Upper lobe of left lung (tissue), 6 donors: Measurements from ENCODE around the gene MAPK8IP1. TPM values are rescaled to one million over a fixed set of nuclear protein-coding genes. Genes with fewer than 3 reads are reported as not detected.

Source experiments
- ATAC-seq, 2 donors: fragments of 200-7000 bp; cut with Tn5 transposase; one replicate each; pipeline ENCODE4 v1.9.1; 2022; ENCODE audit warnings: mild to moderate bottlenecking in 2 of 2, moderate library complexity in 2 of 2; ENCODE audit not compliant: low FRiP score in 2 of 2
- DNase-seq, 2 donors: peaks; one replicate each; pipeline ENCODE4 v3.0.0-alpha.2; 2019 to 2020
- H3K27ac ChIP-seq, 4 donors: fragments of 200-600 bp; sonication (generic); one replicate each; pipeline ENCODE4 v1.5.1; 2016 to 2019
- H3K27me3 ChIP-seq, 4 donors: fragments of 200-600 bp; sonication (generic); one replicate each; pipeline ENCODE4 v1.5.1; 2017 to 2019
- H3K36me3 ChIP-seq, 4 donors: fragments of 200-600 bp; sonication (generic); one replicate each; pipeline ENCODE4 v1.5.1; 2016 to 2019
- H3K4me1 ChIP-seq, 4 donors: fragments of 200-600 bp; sonication (generic); one replicate each; pipeline ENCODE4 v1.5.1; 2018 to 2019
- H3K4me3 ChIP-seq, 4 donors: fragments of 200-600 bp; sonication (generic); one replicate each; pipeline ENCODE4 v1.5.1; 2017 to 2019; ENCODE audit warnings: mild to moderate bottlenecking in 2 of 4, moderate library complexity in 1 of 4
- H3K9me3 ChIP-seq, 4 donors: fragments of 200-600 bp; sonication (generic); one replicate each; pipeline ENCODE4 v1.5.1; 2018 to 2019
- EP300 ChIP-seq, 4 donors: sonication (generic); formaldehyde crosslinking; IDR thresholded peaks; one replicate each; pipeline ENCODE4 v1.5.1; 2017; ENCODE audit warnings: antibody characterized with exemption in 4 of 4, control low read depth in 2 of 4
- POLR2A ChIP-seq, 4 donors: fragments of 450-650 bp; IDR thresholded peaks; one replicate each; pipeline ENCODE4 v1.5.1; 2016 to 2017; ENCODE audit warnings: antibody characterized with exemption in 4 of 4, mild to moderate bottlenecking in 2 of 4
- POLR2AphosphoS5 ChIP-seq, 2 donors: sonication (generic); formaldehyde crosslinking; IDR thresholded peaks; one replicate each; pipeline ENCODE4 v1.5.1; 2017; ENCODE audit warnings: antibody characterized with exemption in 2 of 2
- WGBS, 2 donors: methylation state at CpG; one replicate each; pipeline ENCODE4 v1.1.5; 2017 to 2018; 5-methylcytosine and 5-hydroxymethylcytosine counted together
- total RNA-seq, 6 donors: library from RNA; depleted of rRNA in 4 of 6; stranded (reverse); fragments of >200 nt in 4 of 6; gene quantifications; one replicate each; pipeline versions ENCODE4 v1.1.0 to v1.2.1, GENCODE V29; 2016 to 2021
- TF ChIP-seq, protein P1 (sequence below), 6 experiments: fragments of 450-650 bp in 4 of 6; fragments of 200-600 bp in 2 of 6; sonication (generic) in 2 of 6; IDR thresholded peaks; one replicate each; pipeline ENCODE4 v1.5.1; 2016 to 2019; ENCODE audit warnings: antibody characterized with exemption in 6 of 6
- donor health status: DM: no; HTN: no; CAD: no; lungs with moderate emphysema.
- donor health status: DM: no; HTN: yes; CAD: no; lungs with severe emphysema.

Gene MAPK8IP1
- total RNA-seq, 6 donors from 2014 or later = 2.1 to 16.0 (median 8.7) TPM

DNA sequence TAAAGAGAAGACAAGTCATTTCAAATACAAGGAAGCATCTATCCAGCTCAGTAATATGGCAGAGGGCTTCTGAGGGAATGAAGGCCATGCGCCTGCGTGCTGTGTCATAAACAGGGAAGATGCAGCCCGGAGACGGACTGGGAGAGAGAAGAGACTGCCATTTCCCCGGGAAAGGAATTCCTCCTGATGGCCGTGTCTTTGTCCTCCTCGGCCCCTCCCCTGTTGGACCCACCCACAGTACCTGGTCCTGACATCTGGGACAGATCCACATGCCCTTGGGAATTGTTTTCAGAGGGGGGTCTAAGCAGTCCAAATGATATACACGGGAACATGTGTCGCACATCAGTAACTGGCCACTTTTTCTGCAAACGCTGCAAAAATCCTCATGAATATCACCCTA, 52.5 kb downstream of the MAPK8IP1 start:
- Histone ChIP-seq H3K4me1 (no peaks in the 10 kb centered on the region), H3K27ac (no peak overlapping the region), H3K9me3 (no peaks in the 10 kb centered on the region), H3K4me3 (no peak overlapping the region), H3K36me3 (peaks cover 42 to 75% (median 57%) of the 10 kb centered on the region in 4 donors), H3K27me3 (no peaks in the 10 kb centered on the region)
- 93 to 94% methylated on average over 10 of the region's 10 CpGs for WGBS, 2 donors
- ATAC-seq = no peak
- DNase-seq = no peak
- no peak for TF ChIP-seq POLR2AphosphoS5 (IDR thresholded peaks at IDR 0.05)
- no peak for TF ChIP-seq POLR2A (IDR thresholded peaks at IDR 0.05)
- no peak for TF ChIP-seq EP300 (IDR thresholded peaks at IDR 0.05)
- TF ChIP-seq, protein P1, sequence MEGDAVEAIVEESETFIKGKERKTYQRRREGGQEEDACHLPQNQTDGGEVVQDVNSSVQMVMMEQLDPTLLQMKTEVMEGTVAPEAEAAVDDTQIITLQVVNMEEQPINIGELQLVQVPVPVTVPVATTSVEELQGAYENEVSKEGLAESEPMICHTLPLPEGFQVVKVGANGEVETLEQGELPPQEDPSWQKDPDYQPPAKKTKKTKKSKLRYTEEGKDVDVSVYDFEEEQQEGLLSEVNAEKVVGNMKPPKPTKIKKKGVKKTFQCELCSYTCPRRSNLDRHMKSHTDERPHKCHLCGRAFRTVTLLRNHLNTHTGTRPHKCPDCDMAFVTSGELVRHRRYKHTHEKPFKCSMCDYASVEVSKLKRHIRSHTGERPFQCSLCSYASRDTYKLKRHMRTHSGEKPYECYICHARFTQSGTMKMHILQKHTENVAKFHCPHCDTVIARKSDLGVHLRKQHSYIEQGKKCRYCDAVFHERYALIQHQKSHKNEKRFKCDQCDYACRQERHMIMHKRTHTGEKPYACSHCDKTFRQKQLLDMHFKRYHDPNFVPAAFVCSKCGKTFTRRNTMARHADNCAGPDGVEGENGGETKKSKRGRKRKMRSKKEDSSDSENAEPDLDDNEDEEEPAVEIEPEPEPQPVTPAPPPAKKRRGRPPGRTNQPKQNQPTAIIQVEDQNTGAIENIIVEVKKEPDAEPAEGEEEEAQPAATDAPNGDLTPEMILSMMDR (IDR thresholded peaks at IDR 0.05) = no peak

DNA sequence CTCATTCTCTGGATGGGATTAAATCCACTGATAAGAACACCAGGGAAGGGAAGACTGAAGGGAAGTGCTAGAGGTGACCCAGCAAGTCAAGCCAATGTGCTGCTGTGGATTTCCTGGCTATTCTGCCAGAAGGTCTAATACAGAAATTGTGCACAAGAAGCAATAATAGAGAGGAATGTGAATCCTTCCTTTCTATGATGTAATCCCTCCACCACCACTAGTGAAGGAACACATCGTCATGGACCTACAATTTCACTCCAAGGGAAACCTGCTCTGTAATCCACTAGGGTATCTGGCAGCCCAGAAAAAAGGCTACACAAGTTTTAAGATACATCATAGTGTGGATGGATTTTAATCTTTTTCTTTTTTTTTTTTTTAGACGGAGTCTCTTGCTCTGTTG, 54.4 kb downstream of the MAPK8IP1 start:
- Histone ChIP-seq H3K36me3 (peaks cover 26 to 73% (median 47%) of the 10 kb centered on the region in 4 donors), H3K4me1 (no peaks in the 10 kb centered on the region), H3K27ac (no peak overlapping the region), H3K4me3 (no peak overlapping the region), H3K27me3 (no peaks in the 10 kb centered on the region), H3K9me3 (no peaks in the 10 kb centered on the region)
- TF ChIP-seq, protein P1 (IDR thresholded peaks at IDR 0.05) = no peak
- TF ChIP-seq EP300 (IDR thresholded peaks at IDR 0.05) (no peak), POLR2A (IDR thresholded peaks at IDR 0.05) (no peak), POLR2AphosphoS5 (IDR thresholded peaks at IDR 0.05) (no peak)
- DNase-seq = no peak
- ATAC-seq = no peak
- 87 to 97% methylated on average over 2 of the region's 2 CpGs for WGBS, 2 donors

DNA sequence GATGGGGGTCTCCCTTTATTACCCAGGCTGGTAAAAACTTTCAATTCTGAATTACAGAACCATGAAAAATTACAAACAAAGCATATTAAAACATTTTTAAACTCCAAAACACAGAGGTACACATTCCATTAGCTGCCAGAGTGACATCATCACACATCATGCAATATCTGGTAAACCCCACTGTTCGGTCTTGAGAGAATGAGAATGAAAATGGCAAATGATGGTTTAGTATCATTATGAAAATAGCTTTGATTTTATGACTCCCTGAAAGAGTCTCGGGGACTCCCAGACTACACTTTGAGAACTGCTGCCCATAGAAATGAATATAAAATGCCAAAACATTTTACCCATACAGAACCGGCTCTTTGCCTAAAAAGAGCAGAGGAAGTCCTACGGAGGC, 55.8 kb downstream of the MAPK8IP1 start:
- H3K4me1 ChIP-seq = no peaks in the 10 kb centered on the region
- no peak overlapping the region for H3K27ac ChIP-seq
- ATAC-seq = no peak
- no peak for DNase-seq
- TF ChIP-seq EP300 (IDR thresholded peaks at IDR 0.05) (no peak), POLR2AphosphoS5 (IDR thresholded peaks at IDR 0.05) (no peak), POLR2A (IDR thresholded peaks at IDR 0.05) (no peak)
- TF ChIP-seq, protein P1 (IDR thresholded peaks at IDR 0.05) = no peak
- no peaks in the 10 kb centered on the region for H3K9me3 ChIP-seq
- H3K36me3 ChIP-seq = peaks cover 25 to 73% (median 47%) of the 10 kb centered on the region in 4 donors
- no peak overlapping the region for H3K4me3 ChIP-seq
- H3K27me3 ChIP-seq = no peaks in the 10 kb centered on the region
- 92 to 95% methylated on average over 4 of the region's 4 CpGs for WGBS, 2 donors

DNA sequence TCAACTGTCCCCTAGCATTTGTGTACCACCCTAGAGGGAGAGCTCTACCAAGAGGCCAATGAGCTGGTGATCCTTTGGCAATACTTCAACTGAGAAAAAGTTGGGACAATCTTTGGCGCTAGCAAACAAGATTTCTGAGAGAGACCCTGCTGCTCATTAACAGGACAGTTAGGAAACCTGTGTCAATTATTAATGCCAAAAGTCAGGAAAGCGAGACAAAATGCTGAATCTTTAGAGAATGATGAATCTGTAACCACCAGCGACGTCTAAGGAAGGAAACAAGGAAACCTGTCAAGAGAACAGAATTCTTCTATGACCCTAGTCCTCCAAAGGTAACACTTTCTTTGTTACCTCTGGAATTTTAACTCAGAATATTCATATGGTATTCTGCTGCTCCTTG, 56.9 kb downstream of the MAPK8IP1 start:
- H3K27ac ChIP-seq = no peak overlapping the region
- 91 to 94% methylated on average over 4 of the region's 4 CpGs for WGBS, 2 donors
- H3K9me3 ChIP-seq = no peaks in the 10 kb centered on the region
- H3K27me3 ChIP-seq = no peaks in the 10 kb centered on the region
- no peak for DNase-seq
- H3K4me1 ChIP-seq = no peaks in the 10 kb centered on the region
- TF ChIP-seq POLR2A (IDR thresholded peaks at IDR 0.05) (no peak), POLR2AphosphoS5 (IDR thresholded peaks at IDR 0.05) (no peak), EP300 (IDR thresholded peaks at IDR 0.05) (no peak)
- TF ChIP-seq, protein P1 (IDR thresholded peaks at IDR 0.05) = no peak
- no peak for ATAC-seq
- peaks cover 25 to 73% (median 52%) of the 10 kb centered on the region in 4 donors for H3K36me3 ChIP-seq
- no peak overlapping the region for H3K4me3 ChIP-seq

DNA sequence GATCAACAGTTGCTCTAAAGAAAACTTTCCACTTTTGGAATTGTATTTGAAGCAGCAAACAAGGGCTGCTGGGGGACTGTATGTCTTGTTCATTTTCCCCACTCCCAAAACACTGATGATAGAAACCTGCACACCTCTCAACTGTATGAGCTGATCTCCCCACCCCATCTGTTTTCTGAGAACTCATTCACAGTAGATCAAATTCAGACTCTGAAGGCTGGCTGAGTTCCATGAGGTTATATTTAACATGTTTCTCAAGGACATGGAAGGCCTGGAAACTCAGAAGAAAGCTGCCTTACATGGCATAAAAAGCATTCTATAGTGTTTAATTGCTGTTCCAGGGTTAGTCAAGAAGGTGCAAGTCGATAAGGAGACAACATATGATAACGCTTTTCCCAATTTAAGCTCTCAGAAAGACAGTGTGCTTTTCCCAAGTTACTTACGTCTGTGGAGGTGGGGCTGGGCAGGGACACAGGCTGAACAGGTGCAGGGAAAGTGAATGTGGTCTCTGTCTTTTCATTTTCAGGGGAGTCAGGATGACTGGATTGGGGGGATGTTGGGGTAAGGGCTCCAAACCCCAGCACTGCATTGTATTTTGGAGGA, 60.0 kb downstream of the MAPK8IP1 start:
- no peaks in the 10 kb centered on the region for H3K9me3 ChIP-seq
- no peak for ATAC-seq
- no peak for DNase-seq
- TF ChIP-seq EP300 (IDR thresholded peaks at IDR 0.05) (no peak), POLR2A (IDR thresholded peaks at IDR 0.05) (no peak), POLR2AphosphoS5 (IDR thresholded peaks at IDR 0.05) (no peak)
- TF ChIP-seq, protein P1 (IDR thresholded peaks at IDR 0.05) = no peak
- no peak overlapping the region for H3K4me3 ChIP-seq
- H3K27ac ChIP-seq = no peak overlapping the region
- 75 to 90% methylated on average over 3 of the region's 3 CpGs for WGBS, 2 donors
- H3K4me1 ChIP-seq = no peaks in the 10 kb centered on the region
- H3K36me3 ChIP-seq = peaks cover 24 to 93% (median 69%) of the 10 kb centered on the region in 4 donors
- no peaks in the 10 kb centered on the region for H3K27me3 ChIP-seq
